ENCODE results near the gene LTA4H.

DNA sequence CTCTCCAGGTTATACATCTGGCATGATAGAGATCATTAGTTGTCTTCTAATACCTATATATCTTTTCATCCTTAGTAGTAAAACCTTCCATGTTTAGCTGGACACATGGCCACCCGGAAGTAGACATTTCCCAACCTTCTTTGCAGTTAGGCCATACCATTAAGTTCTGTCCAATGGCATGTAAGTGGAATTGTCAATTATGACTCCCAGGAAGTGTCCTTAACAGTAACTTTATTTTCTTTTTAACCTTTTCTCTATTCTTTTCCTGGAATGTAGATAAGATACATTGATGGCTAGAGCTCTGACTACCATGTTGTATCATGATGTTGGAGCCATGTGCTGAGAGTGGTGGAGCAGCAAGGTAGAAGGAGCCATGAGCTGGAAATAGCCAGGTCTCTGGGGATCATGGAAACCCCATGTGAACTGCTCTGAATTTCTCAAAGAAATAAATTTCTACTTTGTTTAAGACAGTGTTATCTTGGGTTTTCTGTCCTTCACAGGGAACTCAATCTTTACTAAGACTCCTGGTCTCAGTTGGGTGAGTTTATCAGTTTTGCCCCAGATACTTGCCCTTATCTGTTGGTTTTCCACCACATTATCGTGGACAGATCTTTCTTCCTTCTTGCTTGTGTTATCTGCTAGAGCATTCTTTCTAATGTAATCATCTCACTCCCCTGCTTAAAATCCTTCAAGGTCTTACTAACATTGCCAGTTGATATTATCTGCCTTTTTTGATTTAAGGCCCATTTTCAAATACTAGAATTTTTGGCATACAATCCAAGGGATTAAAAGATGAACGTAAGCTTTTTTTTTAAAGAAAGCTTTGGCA lies 5.1 kb upstream of the LTA4H start:
- TF ChIP-seq CTCF (IDR thresholded peaks at IDR 0.05) (no peak), POLR2AphosphoS5 (IDR thresholded peaks at IDR 0.05) (no peak)
